ENCODE data around the gene SWT1.

DNA sequence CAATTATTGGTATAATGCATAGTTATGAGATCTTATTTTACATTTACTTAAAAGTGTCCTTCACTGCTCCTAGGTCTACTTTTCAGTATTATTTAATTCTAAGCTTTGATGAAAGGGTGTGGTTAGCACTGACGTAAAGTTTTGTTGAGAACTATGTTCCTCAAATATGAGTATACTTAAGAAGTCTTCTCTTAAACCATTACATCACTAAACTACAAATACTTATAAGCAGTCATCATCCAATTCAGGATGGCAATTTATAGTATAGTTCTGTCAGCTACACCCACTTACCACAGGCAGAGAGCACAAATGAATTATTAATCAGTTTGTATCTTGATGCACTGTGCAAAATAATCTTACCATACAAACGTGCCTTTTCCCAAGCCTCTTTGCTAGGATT, 27.3 kb upstream of the SWT1 start:
- TF ChIP-seq, protein P1, sequence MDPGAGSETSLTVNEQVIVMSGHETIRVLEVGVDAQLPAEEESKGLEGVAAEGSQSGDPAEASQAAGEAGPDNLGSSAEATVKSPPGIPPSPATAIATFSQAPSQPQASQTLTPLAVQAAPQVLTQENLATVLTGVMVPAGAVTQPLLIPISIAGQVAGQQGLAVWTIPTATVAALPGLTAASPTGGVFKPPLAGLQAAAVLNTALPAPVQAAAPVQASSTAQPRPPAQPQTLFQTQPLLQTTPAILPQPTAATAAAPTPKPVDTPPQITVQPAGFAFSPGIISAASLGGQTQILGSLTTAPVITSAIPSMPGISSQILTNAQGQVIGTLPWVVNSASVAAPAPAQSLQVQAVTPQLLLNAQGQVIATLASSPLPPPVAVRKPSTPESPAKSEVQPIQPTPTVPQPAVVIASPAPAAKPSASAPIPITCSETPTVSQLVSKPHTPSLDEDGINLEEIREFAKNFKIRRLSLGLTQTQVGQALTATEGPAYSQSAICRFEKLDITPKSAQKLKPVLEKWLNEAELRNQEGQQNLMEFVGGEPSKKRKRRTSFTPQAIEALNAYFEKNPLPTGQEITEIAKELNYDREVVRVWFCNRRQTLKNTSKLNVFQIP (CRISPR knock-in tag; IDR thresholded peaks at IDR 0.05; ENCODE audit: borderline replicate concordance, low read depth): no peak
- TF ChIP-seq BACH2 (CRISPR knock-in tag; IDR thresholded peaks at IDR 0.05; ENCODE audit: borderline replicate concordance) (no peak), TOX (CRISPR knock-in tag; IDR thresholded peaks at IDR 0.05; ENCODE audit: borderline replicate concordance) (no peak), ISL1 (CRISPR knock-in tag; IDR thresholded peaks at IDR 0.05) (no peak), ZNF70 (CRISPR knock-in tag; IDR thresholded peaks at IDR 0.05) (no peak)
- TF ChIP-seq, protein P2, sequence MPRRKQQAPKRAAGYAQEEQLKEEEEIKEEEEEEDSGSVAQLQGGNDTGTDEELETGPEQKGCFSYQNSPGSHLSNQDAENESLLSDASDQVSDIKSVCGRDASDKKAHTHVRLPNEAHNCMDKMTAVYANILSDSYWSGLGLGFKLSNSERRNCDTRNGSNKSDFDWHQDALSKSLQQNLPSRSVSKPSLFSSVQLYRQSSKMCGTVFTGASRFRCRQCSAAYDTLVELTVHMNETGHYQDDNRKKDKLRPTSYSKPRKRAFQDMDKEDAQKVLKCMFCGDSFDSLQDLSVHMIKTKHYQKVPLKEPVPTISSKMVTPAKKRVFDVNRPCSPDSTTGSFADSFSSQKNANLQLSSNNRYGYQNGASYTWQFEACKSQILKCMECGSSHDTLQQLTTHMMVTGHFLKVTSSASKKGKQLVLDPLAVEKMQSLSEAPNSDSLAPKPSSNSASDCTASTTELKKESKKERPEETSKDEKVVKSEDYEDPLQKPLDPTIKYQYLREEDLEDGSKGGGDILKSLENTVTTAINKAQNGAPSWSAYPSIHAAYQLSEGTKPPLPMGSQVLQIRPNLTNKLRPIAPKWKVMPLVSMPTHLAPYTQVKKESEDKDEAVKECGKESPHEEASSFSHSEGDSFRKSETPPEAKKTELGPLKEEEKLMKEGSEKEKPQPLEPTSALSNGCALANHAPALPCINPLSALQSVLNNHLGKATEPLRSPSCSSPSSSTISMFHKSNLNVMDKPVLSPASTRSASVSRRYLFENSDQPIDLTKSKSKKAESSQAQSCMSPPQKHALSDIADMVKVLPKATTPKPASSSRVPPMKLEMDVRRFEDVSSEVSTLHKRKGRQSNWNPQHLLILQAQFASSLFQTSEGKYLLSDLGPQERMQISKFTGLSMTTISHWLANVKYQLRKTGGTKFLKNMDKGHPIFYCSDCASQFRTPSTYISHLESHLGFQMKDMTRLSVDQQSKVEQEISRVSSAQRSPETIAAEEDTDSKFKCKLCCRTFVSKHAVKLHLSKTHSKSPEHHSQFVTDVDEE (CRISPR knock-in tag; IDR thresholded peaks at IDR 0.05): no peak
- TF ChIP-seq, protein P3, sequence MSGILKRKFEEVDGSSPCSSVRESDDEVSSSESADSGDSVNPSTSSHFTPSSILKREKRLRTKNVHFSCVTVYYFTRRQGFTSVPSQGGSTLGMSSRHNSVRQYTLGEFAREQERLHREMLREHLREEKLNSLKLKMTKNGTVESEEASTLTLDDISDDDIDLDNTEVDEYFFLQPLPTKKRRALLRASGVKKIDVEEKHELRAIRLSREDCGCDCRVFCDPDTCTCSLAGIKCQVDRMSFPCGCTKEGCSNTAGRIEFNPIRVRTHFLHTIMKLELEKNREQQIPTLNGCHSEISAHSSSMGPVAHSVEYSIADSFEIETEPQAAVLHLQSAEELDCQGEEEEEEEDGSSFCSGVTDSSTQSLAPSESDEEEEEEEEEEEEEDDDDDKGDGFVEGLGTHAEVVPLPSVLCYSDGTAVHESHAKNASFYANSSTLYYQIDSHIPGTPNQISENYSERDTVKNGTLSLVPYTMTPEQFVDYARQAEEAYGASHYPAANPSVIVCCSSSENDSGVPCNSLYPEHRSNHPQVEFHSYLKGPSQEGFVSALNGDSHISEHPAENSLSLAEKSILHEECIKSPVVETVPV (CRISPR knock-in tag; IDR thresholded peaks at IDR 0.05): no peak

Data from SK-N-SH treated with all-trans-retinoic acid at 6 μM for 48 hours (cell line).